ENCODE results near the gene KCNQ2.

The KCNQ2 gene

DNA sequence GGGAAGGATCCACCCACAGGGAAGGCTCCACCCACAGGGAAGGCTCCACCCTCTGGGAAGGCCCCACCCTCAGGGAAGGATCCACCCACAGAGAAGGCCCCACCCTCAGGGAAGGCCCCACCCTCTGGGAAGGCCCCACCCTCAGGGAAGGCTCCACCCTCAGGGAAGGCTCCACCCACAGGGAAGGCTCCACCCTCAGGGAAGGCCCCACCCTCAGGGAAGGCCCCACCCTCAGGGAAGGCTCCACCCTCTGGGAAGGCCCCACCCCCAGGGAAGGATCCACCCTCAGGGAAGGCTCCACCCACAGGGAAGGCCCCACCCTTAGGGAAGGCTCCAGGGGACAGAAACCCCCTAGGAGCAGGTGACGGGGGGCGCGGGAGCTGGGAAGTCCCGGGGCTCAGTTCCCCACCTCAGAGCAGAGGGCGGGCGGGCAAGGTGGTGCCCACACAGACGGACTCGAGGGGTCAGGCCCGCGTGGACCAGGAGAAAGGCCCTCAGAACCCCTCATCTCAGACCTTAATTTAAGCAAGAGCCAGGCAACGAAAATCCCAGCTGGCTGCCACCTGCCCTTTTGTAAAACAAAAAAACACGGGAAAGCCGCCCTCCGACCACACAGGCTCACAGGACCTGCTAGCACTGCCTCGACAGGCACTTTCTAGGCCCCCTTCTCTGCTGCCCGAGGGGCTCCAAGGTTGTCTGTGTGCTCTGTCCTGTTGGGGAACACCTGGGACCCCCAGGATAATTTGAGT lies 39.7 kb downstream of the KCNQ2 start:
- DNase-seq, result no peak

GRCh38 chr20:63431944-63432343 lies 40.5 kb downstream of the KCNQ2 start:
- DNase-seq, result no peak

DNA sequence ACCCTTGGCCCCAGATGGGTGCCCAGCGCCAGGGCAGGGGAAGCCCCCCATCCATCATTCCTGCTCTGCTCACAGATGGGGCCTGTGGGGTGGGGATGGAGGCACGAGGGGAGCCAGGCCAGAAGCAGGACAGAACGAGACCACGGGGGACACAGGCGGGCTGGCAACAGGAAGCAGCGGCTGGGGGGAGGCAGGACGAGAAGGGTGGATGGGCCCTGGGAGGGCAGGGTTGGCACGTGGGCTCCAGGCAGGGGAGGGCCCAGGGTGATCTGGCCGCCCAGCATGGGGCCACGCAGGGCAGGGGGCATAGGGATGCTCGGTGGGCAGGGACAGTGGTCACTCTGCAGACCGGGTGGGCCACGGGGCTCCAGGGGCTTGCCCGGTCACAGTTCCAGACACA lies 41.6 kb downstream of the KCNQ2 start:
- DNase-seq, result no peak

GRCh38 chr20:63429992-63430391 lies 42.5 kb downstream of the KCNQ2 start:
- no peak for DNase-seq

GRCh38 chr20:63428906-63429575 lies 43.4 kb downstream of the KCNQ2 start:
- DNase-seq, result no peak

DNA sequence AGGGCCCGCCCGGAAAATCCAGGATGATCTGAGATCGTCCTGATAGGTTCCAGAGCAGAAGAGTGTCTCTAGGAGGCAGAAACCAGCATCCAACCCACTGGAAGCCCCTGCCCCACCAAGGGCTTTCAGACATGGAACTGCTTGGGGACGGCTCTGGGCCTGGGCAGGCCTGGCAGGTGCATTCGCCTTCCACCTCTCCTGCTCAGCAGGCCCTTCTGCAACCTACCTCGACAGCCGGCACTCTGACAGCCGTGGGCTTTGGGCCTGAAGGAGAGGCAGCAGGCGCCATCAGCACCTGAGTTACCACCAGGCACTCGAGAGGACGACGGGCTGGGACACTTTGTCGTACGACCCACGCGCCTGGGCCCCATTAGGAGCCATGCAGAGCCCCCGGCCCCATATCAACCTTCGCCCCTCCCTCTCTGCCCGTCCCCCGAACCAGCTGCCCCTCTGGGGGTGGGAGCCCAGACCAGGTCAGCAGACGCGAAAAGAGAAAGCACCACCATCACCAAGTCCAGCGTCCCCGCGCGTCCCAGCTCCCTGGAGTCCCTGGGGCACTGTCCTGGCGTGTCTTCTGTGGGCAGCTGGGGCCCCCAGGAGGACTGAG lies 44.6 kb downstream of the KCNQ2 start:
- DNase-seq, result no peak

DNA sequence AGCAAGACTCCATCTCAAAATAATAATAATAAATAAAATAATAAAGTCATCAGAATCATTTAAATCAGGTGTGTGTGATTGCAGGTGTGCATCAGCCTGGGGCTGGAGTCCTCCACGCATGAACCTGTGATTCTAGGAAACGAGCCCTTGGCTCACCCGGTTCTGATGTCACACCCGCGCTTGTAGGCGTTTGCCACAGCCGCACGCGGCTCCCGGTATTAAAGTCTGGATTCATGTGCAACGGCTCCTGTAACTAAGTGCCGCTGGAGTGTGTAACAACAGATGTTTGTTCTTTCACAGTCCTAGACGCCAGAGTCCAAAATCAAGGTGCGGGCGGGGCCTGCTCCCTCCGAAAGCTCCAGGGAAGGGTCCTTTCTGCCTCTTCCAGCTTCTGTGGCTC lies 45.2 kb downstream of the KCNQ2 start:
- DNase-seq, result no peak

DNA sequence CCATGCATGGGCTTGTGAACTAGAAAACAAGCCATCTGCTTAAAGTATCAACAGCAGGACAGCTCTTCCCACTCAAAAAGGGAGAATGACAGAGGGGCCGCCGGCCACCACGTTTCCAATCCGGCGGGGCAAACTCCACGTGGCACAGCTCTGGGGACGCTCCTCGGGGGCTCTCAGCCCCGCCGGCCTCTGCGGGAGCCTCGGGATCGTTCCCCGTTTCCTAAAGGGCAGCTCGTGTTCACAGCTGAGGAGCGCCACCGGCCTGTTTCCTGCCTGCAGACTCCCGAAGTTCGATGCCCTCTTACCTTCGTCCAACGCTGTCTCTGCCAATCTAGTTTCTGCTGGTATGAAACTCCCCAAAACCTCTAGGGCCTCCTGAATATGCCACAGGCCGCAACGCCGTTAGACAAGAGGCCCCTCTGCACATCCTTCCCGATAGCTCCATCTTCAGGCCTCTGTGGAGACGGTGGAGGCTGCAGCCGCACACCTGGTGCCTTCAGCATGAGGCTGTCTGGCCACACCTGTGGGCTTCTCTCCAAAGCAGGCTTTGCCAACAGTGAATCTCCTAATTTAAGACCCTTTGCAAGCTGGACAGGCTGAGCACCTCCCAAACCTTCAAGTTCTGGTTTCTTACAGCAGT lies 46.5 kb downstream of the KCNQ2 start:
- no peak for DNase-seq

GRCh38 chr20:63424613-63425012 lies 47.8 kb downstream of the KCNQ2 start:
- DNase-seq, result no peak

DNA sequence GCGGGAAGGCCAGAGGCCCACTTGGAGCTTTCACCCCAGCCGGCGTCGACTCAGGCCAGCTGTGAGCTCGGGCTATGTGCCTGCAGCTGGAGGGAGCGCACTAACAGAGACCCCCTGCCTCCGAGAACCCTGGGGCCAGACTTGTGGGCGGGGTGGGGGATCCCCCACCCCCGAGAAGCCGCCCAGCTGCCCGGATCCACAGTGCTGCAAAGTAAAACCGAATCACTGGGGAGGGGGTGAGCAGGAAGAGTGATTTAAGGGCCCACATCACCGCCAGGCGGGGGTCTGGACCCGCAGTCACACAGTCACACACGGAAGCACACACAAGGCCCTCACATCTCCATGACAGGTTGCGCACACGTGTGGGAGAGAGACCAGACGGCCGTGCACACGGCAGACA lies 48.7 kb downstream of the KCNQ2 start:
- DNase-seq, result no peak

GRCh38 chr20:63422653-63423052 lies 49.8 kb downstream of the KCNQ2 start:
- DNase-seq, result no peak

DNA sequence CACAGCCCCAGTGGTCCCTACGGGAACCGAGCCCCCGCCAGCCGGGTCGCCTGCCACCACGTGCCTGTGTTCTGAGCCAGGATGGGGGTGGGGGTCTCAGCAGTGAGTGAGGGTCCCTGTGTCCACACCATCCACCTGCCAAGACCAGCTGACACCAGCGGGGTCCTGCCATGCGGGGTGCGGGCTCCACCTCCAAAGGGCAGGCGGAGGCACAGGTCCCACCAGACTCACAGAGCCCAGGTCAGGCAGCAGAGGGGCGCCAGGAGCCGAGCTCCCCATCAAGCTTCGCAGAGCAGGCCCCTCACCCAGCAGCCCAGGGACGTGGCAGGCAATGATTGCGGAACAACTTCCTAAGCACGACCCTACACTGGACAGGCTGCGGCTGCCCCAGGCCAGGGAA lies 50.5 kb downstream of the KCNQ2 start:
- no peak for DNase-seq

- DNase-seq, result no peak
These were observed 51.3 kb downstream of the KCNQ2 start for GRCh38 chr20:63421094-63421692.

- DNase-seq, result no peak
These were observed 51.9 kb downstream of the KCNQ2 start for GRCh38 chr20:63420359-63421093.

DNA sequence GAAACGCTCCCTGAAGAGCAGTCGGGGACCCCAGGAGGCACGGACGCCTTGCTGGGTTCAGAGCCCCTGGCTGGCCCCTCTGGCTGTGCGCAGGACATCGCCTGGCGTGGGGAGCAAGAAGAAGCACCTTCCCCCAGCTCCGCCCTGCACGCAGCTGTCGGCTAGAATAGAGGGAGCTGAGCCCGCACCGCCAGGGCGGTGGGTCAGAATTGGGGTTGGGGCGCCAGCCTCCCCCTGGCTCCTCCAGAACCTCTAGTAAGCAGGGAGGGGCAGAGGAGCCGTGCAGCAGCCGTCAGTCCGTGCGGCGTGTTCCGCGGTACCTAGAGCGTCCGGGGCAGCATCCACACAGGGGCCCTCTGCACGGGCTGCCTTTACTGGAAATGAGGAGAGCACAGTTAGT lies 53.2 kb downstream of the KCNQ2 start:
- DNase-seq, result no peak

DNA sequence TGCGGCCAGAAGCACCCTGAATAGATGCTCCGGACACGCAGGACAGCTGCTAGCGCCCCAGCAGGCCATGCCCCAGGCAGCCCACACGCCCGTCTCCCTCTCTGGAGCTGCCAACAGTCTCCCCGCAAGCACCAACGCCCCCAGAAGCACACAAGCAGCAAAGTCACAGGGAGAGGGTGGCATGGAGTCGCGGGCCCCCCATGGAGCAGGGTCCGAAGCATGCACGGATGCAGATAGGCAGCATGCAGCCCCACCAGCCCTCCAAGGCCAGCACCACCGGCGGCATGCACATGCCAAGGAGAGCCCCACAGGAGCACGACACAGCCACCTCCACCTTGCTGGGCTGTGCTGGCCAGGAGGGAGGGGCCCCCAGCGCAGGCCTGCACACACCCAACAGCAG lies 53.8 kb downstream of the KCNQ2 start:
- no peak for DNase-seq

GRCh38 chr20:63417738-63418120 lies 54.7 kb downstream of the KCNQ2 start:
- no peak for DNase-seq

GRCh38 chr20:63417097-63417737 lies 55.2 kb downstream of the KCNQ2 start:
- DNase-seq, result no peak

GRCh38 chr20:63416631-63417030 lies 55.8 kb downstream of the KCNQ2 start:
- no peak for DNase-seq

DNA sequence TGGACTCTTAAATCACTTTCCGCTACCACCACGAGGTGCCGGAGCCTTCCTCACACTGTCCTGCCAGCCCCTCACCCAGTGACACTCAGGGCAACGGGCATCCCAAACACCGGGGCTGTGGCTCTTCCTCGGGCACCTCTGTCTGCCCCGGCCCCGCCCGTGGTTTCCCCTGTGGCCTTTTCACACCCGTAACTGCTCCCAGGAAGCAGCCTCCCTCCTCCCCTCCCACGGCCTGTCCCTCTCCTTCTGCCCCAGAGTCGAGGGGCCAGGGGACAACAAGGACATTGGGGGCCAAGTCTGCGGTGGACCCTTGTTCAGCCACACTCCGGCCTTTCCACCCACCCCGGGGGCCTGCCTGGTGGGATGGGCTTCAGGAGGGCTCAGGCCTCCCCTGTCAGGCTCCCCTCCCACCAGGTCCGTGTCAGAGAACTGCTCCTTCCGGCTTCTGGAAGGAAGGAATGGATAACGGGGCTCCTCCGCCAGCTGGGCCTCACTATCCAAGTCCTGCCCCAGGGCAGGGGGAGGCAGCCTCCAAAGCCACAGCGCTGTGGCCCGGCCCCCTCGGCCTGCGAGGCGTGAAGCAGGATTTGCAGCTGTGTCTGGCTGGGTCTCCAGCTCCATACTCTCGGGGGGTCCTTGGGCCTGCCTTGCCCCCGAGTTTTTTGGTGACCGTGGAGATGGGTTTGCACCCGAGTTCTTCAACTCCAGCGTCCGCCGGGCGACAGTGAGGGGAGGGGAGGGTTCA lies 56.6 kb downstream of the KCNQ2 start:
- no peak for DNase-seq

DNA sequence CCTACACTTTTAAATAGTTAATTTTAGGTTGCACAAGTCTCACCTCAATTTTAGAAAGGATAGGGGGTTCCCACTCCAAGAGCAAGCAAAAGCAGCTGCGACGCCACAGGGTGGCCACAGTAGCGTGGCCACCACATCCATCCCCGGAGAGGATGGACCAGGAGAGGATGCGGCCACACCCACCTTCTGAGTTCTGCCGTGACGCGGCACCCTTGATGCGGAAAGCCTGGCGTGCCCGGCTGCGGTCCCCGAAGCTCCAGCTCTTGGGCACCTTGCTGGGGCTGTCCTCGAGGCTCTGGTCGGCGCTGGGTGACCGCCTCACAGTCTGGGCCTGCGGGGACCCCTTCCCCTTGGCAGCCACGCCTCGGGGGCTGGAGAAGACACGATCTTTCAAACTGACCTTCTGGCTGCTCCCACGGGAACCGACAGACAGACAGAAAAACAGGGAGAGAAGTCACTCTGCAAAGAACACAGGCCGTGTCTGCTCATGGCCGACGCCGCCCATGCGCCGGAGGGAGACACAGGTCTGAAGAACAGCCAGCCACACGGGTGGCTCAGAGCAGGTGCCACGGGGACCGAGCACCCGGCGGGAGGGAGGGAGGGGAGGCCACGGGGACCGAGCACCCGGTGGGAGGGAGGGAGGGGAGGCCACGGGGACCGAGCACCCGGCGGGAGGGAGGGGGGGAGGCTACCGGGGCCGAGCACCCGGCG lies 57.6 kb downstream of the KCNQ2 start:
- no peak for DNase-seq
